GM19463 (cell line): Measurements from ENCODE around the gene VSTM1.
"Not testable (repeated sequence)": the region's sequence is repeated elsewhere in the genome, so short reads cannot be mapped to it uniquely, and the experiment has no call there.

Experiments used
- ATAC-seq: cut with Tn5 transposase; IDR thresholded peaks from one replicate; pipeline ENCODE4 v1.9.1; 2021; ENCODE audit warnings: mild to moderate bottlenecking, moderate library complexity; ENCODE audit not compliant: unreplicated experiment

The VSTM1 gene

GRCh38 chr19:54074851-54075250 lies 11.2 kb upstream of the VSTM1 start:
- ATAC-seq: no peak

- ATAC-seq: no peak
Measured at GRCh38 chr19:54073829-54074228, 10.1 kb upstream of the VSTM1 start.

- no peak for ATAC-seq
Measured at GRCh38 chr19:54069470-54069869, 5.8 kb upstream of the VSTM1 start.

- ATAC-seq: no peak
Measured at GRCh38 chr19:54062643-54063042, 1.1 kb downstream of the VSTM1 start.

- ATAC-seq: no peak
Measured at GRCh38 chr19:54047616-54048015, 16.1 kb downstream of the VSTM1 start.

- ATAC-seq: no peak
Measured at GRCh38 chr19:54045771-54046170, 17.9 kb downstream of the VSTM1 start.

- ATAC-seq: no peak
Measured at GRCh38 chr19:54042989-54043388, 20.7 kb downstream of the VSTM1 start.

GRCh38 chr19:54041969-54042606 lies 21.6 kb downstream of the VSTM1 start:
- no peak for ATAC-seq

- no peak for ATAC-seq
Measured at GRCh38 chr19:54040003-54040402, 23.7 kb downstream of the VSTM1 start.

GRCh38 chr19:54036542-54036941 lies 27.2 kb downstream of the VSTM1 start:
- ATAC-seq: not testable (repeated sequence)

GRCh38 chr19:54035215-54036178 lies 28.2 kb downstream of the VSTM1 start:
- ATAC-seq: no peak

GRCh38 chr19:54030895-54031586 lies 32.7 kb downstream of the VSTM1 start:
- ATAC-seq: no peak

GRCh38 chr19:54029930-54030490 lies 33.7 kb downstream of the VSTM1 start:
- ATAC-seq: no peak

GRCh38 chr19:54029301-54029700 lies 34.4 kb downstream of the VSTM1 start:
- ATAC-seq: no peak

GRCh38 chr19:54026656-54027055 lies 37.0 kb downstream of the VSTM1 start:
- ATAC-seq: no peak

- ATAC-seq: no peak
Measured at GRCh38 chr19:54024660-54025059, 39.0 kb downstream of the VSTM1 start.

GRCh38 chr19:54023191-54023590 lies 40.5 kb downstream of the VSTM1 start:
- ATAC-seq: no peak

GRCh38 chr19:54021932-54022331 lies 41.8 kb downstream of the VSTM1 start:
- no peak for ATAC-seq

GRCh38 chr19:54021363-54021762 lies 42.3 kb downstream of the VSTM1 start:
- ATAC-seq: no peak

- ATAC-seq: no peak
Measured at GRCh38 chr19:54017261-54017660, 46.4 kb downstream of the VSTM1 start.

GRCh38 chr19:54014920-54015560 lies 48.7 kb downstream of the VSTM1 start:
- no peak for ATAC-seq
